CD1c-positive myeloid dendritic cell (primary cell): Measurements from ENCODE around the gene CYP2C9.

Source experiments
- DNase-seq: peaks from one replicate; pipeline ENCODE4 v3.0.0-alpha.2; 2016; ENCODE audit errors: extremely low spot score

The CYP2C9 gene

GRCh38 chr10:95039281-95039680, 100.8 kb downstream of the CYP2C9 start:
- DNase-seq, result no peak
